ENCODE data around the gene SARS2. TPM values are rescaled to one million over a fixed set of nuclear protein-coding genes. Genes with fewer than 3 reads are reported as not detected.
"Not testable (repeated sequence)": the region's sequence is repeated elsewhere in the genome, so short reads cannot be mapped to it uniquely, and the experiment has no call there.

The SARS2 gene, protein sequence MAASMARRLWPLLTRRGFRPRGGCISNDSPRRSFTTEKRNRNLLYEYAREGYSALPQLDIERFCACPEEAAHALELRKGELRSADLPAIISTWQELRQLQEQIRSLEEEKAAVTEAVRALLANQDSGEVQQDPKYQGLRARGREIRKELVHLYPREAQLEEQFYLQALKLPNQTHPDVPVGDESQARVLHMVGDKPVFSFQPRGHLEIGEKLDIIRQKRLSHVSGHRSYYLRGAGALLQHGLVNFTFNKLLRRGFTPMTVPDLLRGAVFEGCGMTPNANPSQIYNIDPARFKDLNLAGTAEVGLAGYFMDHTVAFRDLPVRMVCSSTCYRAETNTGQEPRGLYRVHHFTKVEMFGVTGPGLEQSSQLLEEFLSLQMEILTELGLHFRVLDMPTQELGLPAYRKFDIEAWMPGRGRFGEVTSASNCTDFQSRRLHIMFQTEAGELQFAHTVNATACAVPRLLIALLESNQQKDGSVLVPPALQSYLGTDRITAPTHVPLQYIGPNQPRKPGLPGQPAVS
- total RNA-seq (2014; rRNA removed; shearing (Covaris generic)) = 15.4 and 20.2 TPM in 2 replicates

DNA sequence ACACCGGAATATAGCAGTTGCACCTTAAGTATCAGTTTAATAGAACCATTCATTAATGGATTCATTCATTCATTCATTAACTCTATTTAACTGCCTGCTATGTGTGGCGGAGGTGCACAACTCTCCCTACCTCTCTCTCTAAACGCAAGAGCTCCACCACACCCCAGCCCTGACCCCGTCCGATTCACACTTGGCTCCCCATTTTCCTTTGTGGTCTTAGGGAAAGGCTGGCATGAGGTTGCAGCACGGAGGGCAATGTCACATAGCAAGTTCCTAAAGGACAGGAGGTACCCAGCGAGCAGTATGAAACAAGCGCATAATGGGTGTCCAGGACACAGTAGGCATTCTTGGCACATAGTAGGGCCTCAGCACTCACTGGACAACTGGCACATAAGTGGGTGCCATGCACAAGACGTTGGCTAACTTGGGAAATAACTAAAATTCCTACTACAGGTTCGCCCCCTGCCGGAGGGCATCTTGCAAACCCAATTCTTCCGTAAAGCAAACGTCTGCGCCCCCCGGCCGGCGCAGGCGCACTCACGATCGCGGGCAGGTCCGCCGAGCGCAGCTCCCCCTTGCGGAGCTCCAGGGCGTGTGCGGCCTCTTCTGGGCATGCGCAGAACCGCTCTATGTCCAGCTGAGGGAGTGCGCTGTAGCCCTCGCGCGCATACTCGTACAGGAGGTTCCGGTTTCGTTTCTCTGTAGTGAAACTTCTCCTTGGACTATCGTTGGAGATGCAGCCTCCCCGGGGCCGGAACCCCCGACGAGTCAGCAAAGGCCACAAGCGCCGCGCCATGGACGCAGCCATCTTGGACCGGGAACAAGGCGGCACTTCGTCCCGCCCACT lies at the start of gene SARS2:
SARS2 (minus strand) TSS at position 835 of the 847 bp plus-strand sequence; CDS start at position 808, 27 bp downstream.
- peak; percentile 90 for DNase-seq (ENCODE audit: low read depth)

DNA sequence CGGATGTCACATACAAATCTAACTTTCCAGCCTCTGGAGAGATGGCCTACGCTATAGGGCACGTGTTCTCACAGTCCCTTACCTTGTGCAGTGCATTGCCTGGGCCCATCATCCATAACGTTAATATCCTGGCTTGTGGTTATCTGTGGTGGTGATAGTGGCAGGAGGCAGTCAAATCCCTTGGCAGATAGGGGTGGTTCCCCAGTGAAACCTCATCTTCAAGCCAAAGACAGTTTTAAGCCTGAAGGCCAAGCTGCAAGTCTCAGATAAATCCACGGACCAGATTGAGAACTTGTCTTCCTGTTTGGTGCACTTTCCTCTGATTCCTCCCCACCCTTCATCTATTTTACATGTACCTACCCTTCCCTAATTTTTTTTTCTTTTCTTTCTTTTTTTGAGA lies 49.2 kb upstream of the SARS2 start:
- no peak for DNase-seq (ENCODE audit: low read depth)

DNA sequence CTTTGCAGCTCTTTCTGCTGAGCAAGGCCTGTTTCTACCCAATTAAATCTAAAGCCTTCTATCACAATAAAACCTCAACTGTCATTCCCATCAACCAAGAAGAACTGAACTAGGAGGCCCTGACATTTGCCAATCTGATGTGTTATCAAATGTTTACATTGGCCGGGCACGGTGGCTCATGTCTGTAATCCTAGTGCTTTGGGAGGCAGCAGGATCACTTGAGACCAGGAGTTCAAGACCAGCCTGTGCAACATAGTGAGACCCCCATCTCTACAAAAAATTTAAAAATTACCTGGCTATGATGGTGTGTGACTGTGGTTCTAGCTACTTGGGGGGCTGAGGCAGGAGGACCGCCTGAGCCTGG lies 47.7 kb upstream of the SARS2 start:
- no peak for DNase-seq (ENCODE audit: low read depth)

DNA sequence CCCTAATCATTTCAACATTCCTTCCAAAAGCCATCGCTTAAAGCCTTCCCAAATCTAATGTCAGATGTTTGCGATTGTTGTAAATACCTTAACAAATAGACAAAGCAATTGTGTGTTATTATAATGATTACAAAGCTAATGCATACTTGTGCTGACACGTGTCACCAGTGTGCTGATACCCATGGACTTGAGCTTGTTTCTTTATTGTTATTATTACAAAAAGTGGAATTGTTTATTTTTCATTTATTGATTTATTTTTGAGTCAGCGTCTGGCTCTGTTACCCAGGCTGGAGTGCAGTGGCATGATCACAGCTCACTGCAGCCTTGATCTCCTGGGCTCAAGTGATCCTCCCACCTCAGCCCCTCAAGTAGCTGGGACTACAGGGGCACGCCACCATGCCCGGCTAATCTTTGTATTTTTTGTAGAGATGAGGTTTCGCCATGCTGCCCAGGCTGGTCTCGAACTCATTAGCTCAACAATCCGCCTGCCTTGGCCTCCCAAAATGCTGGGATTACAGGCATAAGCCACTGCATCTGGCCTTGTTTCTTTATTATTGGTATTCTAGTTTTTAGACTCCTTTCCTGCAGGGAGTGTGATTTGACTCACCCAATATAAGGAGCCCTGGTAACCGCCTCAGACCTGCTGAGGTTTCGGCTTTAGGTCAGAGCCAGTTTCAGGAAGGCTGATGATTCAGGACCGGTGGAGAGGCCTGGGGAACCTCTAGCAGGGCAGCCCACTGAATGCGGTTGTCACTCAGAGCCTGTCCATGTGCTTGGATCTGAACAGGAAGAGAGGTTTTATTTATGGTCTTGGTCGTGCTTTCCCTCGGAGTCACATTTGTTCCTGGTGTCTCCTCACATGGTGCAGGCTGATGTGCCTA lies 47.1 kb upstream of the SARS2 start:
- DNase-seq (ENCODE audit: low read depth) = peak; percentile 92

DNA sequence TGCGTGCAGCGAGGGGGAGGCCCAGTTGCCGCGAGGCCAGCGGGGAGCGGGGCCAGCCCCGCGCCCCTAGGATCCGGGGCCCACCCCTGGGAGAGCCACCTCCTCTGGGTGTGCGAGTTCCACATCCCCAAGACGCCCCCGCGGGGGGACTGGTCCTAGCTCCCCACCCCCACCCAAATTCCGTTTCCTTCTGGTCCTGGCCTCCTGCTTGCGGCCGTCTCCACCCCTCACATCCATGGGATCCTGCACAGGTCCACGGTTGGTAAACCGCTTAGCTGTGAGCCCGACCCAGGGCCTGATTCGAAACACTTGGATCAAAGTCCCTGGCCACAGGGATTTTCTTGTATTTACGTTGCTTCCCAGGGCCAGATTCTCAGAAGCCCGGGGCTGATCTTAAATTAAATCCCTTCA lies 45.3 kb upstream of the SARS2 start:
- peak; percentile 51 for DNase-seq (ENCODE audit: low read depth)

- peak; percentile 52 for DNase-seq (ENCODE audit: low read depth)
These were observed 44.8 kb upstream of the SARS2 start, which contains the start of gene FBXO17 for GRCh38 chr19:38975214-38975860. FBXO17 (minus strand) TSS chr19:38975742; CDS start chr19:38950319, 25,423 bp downstream.

GRCh38 chr19:38974624-38975213 lies 44.2 kb upstream of the SARS2 start:
- no peak for DNase-seq (ENCODE audit: low read depth)

- DNase-seq (ENCODE audit: low read depth) = no peak
These were observed 41.1 kb upstream of the SARS2 start for GRCh38 chr19:38971672-38972071.

DNA sequence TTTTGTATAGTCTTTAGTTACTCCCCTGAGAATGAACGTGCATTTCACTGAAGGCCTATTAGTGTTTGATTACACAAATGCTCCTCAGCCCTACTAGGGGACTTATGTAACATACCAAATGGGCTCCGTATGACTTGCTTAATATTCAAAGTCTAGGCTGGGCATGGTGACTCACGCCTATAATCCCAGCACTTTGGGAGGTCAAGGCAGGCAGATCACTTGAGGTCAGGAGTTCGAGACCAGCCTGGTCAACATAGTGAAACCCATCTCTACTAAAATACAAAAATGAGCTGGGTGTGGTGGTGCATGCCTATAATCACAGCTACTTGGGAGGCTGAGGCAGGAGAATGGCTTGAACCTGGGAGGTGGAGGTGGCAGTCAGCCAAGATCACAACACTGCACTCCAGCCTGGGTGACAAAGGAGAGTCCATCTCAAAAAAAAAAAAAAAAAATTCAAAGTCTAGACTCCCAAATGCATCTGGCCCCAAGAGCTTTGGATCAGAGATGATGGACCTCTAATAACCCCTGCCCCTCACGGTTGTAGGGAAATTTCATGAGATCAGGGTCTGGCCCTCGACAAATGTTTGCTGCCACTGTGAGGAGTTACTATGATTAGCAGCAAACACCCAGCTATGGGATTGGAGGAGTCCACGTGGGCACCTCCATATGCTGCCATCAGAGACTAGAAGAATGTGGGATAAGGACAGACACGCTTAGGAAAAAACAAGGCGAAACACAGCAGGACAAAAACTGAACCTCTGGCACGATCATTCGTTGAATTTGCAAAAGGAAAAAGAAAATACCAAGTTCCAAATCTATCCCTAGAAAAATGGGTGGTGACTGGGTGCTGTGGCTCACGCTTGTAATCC lies 40.3 kb upstream of the SARS2 start:
- DNase-seq (ENCODE audit: low read depth) = peak; percentile 36

DNA sequence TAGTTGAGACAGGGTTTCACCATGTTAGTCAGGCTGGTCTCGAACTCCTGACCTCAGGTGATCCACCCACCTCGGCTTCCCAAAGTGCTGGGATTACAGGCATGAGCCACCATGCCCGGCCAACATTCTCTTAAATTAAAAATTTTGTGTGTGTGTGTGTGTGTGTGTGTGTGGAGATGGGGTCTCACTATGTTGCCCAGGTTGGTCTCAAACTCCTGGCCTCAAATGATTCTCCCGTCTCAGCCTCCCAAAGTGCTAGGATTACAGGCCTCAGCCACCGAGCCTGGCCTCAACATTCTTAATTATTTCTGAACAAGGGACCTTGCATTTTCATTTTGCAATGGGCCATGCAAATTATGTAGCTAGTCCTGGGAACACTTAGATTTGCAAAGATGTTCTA lies 35.6 kb upstream of the SARS2 start:
- DNase-seq (ENCODE audit: low read depth) = not testable (repeated sequence)

- peak; percentile 14 for DNase-seq (ENCODE audit: low read depth)
These were observed 34.2 kb upstream of the SARS2 start for GRCh38 chr19:38964738-38965137.

DNA sequence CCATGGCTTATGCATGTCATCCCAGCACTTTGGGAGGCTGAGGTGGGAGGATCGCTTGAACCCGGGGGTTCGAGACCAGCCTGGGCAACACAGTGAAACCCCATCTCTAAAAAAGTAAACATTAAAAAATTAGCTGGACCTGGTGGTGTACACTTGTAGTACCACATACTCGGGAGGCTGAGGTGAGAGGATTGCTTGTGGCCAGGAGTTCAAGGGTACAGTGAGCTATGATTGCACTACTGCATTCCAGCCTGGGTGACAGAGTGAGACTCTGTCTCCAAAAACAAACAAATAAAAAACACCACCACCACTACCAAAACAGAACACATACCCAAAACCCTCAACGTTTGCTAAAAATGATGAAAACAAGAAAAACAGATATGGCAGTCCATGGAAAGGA lies 29.1 kb upstream of the SARS2 start:
- no peak for DNase-seq (ENCODE audit: low read depth)

DNA sequence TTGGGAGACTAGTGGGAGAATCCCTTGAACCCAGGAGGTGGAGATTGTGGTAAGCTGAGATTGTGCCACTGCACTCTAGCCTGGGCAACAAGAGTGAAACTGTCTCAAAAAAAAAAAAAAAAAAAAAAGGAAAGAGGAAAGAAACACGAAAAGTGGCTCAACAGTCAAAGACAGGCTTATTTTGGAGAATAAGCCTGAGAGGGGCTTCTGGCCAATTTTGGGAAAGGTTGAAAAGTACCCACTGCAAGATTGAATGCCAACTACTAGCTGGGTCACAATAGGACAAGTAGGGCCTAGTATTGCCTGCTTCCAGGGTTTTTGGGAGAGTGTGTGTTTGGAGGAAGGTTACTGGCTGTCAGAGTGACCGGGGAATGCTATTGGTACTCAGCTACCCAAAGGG lies 27.7 kb upstream of the SARS2 start:
- no peak for DNase-seq (ENCODE audit: low read depth)

GRCh38 chr19:38956264-38956663 lies 25.7 kb upstream of the SARS2 start:
- DNase-seq (ENCODE audit: low read depth) = no peak

- DNase-seq (ENCODE audit: low read depth) = no peak
These were observed 23.1 kb upstream of the SARS2 start for GRCh38 chr19:38953677-38954076.

GRCh38 chr19:38952395-38953165 lies 22.0 kb upstream of the SARS2 start:
- peak; percentile 15 for DNase-seq (ENCODE audit: low read depth)

GRCh38 chr19:38951187-38951586 lies 20.6 kb upstream of the SARS2 start:
- DNase-seq (ENCODE audit: low read depth) = no peak

DNA sequence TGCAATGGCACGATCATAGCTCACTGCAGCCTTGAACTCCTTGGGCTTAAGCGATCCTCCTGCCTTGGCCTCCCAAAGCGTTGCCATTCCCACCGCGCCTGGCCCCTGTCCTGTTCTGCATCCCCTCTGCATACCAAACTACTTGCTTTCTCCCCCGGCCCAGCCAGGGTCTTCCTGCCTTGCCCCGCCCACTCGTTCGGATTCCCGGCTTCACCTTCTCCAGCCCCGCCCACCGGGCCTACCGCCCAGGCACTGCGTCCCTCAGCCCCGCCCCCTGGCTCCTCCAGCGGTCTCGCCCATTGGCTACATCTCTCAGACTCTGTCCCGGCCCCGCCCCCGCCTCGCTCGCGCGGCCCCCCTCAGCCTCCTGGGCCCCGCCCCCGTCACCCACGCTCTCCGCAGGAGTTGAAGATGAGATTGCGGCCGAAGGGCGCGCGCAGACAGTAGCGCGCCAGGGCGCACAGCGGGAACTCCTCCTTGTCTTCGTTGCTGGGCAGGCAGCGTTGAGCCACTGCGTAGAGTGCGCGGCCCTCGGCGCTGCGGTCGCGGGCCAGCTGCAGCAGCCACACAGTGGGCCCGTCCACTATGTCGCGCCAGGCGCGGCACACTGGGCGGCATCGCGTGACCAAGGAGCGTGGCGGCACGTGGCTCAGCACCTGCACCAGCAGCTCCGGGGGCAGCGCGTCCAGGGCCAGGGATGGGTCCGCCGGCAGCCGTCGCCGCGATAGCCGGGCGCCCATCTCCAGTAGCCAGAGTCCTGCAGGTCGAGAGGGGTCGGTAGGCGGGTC lies 19.2 kb upstream of the SARS2 start:
- DNase-seq (ENCODE audit: low read depth) = no peak
